NCI-H748 treated with DMSO at 0.1 percent for 48 hours (cell line): Measurements from ENCODE around the gene CDS2.

ENCODE experiments used
- DNase-seq: peaks from one replicate; lab custom pipeline; 2025; lab: John Stamatoyannopoulos, UW

CDS2 gene

DNA sequence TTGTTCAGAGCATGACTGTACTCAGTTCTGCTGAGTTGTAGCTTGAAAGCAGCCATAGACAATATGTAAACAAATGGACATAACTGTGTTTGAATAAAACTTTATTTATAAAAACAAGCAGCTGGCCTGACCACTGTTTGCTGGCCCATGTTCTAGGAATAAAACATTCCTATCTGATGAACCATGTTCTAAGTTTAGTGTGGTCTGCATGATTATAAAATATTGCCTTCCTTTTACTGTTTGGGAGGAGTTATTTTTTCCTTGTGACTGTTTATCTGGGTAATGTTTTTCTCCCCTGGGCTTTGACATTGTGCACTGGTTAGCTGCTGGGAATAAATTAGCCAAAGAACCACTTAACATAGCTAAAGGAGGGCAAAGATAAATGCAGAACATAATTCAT, 55.1 kb downstream of the CDS2 start:
- DNase-seq: no peak

DNA sequence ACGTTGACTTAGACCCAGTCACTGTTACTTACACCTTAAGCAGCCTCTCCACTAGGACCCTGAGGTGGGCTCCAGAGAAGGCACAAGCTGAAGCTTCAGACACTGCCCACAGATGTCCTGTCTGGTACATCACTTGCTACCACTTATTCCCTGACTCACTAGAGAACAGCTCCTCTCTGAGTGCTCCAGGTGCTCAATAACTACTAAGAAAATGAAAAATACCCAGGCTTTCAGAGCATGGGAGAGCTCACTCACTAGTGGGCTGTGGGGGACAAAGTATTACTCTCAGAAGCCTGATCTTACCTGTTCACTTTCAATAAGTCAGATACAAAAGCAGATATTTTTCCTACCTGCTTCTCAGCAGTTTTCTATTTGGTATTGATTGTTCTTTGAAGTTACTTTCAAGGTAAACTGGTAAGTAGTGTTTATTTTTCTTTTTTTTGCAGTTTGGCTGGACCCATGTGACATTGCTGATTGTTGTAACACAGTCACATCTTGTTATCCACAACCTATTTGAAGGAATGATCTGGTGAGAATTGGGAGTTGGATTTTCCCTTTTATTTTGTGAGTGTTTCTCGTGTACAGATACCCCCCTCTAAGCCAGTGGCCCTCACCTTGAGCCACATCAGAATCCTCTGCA, 55.9 kb downstream of the CDS2 start:
- no peak for DNase-seq

DNA sequence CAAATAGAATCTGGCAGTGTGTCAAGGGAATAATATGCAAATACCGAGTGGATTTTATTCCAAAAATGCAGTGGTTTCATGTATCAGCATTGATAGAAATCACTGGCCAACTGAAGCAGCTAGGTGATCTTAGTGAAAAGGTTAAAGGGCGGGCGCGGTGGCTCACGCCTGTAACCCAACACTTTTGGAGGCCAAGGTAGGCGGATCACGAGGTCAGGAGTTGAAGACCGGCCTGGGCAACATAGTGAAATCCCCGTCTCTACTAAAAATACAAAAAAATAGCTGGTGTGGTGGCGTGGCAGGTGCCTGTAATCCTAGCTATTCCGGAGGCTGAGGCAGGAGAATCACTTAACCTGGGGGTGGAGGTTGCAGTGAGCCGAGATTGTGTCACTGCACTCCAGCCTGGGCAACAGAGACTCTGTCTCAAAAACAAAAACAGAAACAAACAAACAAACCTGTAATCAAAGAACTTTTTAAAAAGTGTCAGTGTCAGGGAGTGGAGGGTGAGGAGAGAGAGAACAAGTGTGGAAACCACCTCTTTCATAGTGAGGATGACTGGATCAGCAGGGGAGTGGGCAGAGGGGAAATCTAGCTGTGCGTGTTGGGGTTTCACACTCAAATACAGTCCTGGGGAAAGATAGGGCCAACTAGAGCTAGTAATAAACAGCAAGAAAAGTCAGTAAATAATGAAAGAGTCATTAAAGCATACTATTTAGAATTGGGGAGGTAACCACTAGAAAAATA, 57.1 kb downstream of the CDS2 start:
- no peak for DNase-seq

DNA sequence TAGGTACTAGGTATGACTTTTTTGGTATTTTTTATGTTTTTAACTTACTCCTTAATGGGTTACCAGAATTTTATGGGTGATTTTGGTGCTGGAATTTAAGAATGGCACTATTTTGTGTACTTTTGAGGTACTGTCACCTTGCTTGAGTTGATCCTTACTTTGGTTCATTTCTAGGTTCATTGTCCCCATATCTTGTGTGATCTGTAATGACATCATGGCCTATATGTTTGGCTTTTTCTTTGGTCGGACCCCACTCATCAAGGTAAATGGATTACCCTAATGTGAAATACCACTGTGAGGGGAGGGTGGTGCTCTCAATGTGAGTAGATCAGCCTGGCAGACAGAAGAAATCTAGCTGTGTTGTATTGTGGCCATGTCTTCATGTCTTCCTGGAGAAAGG, 57.9 kb downstream of the CDS2 start:
- DNase-seq: no peak

DNA sequence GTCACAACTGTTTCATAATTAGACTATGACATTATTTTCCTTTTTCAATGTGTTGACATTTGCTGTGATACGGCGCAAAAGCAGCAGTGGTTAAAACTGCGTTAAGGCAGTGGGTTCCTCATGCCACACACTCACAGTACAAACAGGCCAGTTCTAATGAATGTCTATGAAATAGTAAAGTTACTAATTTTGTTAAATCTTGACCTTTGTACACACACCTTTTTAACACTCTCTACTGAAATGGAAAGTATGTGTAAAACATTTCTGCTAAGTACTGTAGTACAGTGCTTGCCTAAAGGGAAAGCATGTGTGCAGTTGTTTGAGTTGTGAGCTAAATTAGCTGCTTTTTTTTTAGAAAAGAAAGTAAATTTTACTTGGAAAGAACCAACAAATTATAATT, 60.3 kb downstream of the CDS2 start:
- no peak for DNase-seq

DNA sequence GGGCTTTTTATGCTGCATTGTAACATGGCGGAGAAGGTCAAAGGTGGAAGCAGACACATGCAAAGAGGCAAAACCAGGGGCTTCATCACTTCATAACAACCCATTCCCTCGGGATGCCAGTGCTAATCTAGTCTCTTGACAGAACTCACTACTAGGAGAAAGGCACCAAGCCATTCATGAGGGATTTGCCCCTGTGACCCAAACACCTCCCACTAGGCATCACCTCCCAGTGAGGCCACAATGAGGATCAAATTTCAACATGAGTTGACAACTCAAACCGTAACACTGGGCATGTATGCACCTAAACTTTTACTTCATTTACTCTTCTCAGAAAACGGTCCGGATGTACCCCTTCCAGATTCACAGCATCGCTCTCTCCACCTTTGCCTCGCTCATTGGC, 61.9 kb downstream of the CDS2 start:
- DNase-seq: no peak

DNA sequence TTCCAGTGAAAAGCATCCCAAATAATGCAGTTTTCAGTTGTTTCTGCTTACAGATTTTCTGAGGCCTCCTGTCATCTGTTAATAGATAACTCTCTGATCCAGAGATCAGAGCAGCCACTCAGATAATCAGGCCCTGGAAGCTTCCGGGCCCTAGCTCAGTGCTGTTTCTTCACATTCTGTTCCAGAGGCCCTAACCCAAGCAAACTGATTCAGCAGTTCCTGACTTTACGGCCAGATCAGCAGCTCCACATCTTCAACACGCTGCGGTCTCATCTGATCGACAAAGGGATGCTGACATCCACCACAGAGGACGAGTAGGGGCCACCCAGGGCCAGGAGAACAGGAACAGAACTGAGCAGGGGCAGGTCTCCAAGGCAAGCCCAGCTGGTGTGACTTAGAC, 63.1 kb downstream of the CDS2 start:
- no peak for DNase-seq

DNA sequence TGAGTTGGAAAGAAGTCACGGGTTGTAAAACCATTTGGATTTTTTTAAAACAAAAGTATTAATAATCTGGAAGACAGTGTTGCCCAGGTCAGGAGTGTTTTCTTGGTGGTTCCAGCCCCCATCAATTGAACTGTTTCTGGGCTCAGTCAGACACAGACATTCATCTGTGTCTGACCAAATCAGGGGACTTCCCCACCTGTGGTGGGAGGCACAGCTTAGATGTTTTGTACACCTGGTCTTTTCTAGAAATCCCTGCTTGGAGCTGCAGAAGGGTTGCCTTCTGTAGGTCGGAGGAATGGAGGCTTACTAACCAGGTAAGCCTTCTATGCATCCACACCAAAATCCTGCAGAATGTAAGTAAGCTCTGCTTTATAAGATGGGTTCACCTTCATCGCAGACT, 63.6 kb downstream of the CDS2 start:
- DNase-seq: no peak

DNA sequence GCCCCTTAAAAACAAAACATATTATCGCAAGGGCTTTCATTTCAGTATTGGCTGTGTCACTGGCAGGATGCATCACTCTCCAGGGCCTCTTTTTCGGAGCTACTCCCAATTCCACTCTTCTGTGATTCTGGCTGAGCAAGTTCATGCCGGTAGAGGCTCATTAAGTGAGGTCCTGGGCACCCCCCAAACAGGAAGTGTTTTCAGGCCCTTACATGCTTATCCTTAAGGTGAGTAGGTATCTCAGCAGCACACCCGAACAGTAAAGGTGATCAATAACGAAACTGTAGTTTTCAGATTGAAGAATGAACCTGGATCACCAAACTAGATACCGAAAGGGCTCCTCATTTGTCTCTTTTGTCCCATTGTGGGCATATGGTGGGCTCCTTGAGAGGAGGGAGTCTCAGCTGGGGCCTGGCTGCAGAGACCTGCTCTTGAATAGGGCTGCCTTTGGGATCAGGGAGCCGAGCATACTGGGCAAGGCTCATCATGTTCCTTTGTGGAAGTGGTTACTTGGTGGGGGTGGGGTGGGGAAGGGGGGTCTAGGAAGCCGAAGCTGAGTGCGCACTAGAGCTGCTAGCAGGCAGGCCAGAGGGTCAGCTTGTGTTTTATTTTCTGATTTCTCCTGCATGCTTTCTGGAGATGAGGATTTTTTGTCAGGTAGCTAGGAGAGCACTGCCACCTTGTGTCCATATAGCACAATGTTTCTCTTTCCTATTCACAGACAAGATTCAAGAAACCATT, 65.2 kb downstream of the CDS2 start:
- DNase-seq: peak; percentile 77

DNA sequence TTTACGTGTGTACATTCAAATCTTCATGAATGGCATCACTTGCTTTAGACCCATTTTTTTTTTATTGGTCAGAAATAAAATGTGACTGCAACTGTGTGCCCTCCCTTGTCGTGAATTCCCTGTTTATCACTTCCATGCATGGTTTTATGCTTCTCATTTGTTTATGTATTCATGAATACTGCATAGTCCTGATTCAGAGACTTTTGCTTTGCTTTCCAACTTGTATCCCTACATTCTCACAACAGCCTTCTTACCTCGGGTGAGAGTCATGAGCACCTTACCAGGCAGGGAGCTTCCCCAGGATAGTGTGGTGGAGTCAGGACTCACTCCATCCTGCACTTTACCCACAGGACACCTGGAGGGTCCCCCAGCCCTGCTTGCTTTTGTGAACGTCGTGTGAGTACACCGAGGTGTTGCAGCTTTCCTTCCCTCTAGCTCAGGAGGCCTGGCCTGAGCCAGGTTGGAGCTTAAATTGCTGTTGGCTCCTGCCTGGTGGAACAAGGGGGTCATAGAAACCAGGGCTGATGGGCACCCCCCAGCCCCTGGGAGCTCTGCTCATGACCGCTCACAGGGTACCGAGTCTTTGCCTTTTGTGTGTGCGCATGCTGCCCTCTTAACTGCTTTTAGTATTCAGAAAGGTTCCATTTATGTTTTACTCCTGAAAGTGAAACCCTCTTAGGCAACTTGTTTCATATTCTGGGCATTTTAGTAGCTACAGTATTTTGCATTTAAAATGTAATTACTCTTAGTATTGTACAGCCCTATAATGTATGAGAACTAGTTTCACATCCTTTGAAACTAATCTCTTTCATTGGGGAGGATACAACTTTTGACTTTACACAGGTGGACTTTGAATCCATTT, 66.0 kb downstream of the CDS2 start:
- DNase-seq: no peak

DNA sequence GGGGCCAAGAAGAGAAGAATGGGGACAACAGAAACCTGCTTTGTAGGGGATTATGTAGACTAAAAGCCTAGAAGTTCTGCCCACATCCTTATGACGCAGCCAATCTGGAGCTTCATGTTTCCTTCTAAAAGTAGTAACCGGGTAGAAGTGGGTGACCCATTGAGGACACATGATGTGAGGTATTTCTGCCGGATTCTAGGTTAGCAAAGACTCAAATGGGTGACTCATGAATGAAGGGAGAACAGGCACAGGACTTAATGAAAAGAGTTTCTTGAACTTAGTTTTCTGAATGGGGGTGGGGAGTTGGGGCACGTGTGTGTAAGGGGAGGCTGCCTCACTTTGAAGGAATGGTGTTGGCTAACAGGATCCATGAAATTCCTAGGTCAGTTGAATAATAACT, 68.8 kb downstream of the CDS2 start:
- no peak for DNase-seq

DNA sequence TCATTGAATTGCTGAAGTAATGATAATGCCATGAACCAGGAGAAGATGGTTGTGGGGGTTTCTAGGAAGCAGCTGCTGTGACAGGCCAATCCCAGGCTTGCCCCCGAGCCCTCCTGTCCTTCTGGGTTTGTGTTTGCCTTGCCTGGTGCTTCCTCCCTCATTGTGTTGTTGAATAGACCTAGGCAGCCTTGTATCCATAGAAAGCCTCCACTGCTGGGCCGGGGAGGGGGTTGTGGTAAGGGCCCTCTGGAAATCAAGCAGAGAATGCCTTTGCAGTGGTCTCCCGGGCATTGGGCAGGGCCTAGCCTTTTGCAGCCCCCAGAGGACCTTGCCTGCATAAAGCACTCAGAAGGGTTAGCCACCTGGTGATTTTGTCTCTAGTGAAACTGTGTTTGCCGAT, 69.3 kb downstream of the CDS2 start:
- DNase-seq: no peak

DNA sequence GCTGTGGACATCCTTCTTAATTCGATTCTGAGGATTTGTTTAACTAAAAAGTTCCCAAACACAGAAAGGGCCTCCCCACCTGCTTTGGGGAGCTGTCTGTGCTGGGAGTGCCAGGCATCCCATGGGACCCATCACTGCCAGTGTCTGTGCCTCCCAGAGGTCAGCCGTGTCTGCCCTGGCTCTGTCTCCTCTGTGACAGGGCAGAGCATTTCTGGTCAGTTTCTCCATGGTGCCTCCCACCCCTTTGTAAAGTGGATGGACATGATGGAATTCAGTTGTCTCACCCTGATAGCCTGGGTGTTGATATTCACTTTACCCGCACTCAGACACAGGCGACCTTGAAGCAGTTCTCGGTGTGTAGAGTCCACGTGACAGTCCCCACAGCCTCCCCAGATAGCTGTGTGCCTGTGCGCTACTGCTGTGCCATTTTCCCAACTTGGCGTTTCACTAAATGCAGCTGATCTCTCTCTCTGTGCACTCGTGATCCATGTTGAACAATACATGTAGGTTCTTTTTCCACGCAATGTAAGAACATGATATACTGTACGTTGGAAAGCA, 70.5 kb downstream of the CDS2 start:
- DNase-seq: no peak

DNA sequence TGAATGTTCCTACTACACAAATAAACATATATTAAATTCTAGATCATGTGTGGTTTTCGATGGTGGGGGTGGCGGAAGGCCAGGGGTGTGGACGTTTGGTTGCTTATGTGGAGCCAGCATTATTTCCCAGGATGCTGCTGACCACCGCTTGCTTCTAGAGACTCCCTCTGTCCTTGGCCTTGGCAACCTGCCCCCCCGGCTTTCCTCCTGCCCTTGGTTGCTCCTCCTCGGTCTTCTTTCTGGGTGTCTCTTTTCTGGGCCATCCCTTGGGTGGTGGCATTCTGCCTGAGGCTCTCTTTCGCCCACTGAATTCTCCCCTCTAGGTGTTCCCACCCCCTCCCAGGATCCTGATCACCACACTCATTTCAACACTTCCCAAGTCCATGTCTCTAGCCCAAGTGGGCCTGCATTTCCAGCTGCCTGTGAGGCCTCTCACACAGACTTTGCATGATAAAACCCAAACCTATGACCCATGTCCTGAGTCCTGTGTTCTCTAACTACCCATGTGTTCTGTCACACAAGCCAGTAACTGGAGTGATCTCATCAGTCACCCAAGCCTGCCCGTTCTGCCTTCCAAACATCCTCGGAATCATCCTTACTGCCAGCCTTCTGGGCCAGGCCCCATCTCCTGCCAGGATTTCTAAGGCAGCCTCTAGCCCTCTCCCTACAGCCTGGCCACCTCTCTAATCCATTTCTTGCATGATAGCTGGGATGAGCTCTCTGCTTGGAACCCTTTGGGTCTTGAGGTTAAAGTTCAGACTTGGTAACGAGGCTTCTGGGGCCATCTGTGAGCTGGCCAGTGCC, 71.2 kb downstream of the CDS2 start:
- DNase-seq: no peak

DNA sequence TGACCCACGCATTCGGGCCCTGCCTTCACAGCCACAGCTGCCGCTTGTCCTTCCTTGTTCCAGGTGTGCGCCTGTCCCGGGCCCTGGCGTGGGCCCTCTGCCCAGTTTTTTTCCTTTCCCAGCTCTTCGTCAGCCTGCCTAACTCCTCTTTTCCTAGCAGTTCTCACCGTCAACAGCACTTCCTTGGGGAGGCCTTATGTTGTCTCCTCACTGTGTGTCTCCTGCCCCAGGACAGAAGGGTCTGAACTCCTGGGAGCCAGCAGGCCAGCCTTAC, 71.8 kb downstream of the CDS2 start:
- no peak for DNase-seq

DNA sequence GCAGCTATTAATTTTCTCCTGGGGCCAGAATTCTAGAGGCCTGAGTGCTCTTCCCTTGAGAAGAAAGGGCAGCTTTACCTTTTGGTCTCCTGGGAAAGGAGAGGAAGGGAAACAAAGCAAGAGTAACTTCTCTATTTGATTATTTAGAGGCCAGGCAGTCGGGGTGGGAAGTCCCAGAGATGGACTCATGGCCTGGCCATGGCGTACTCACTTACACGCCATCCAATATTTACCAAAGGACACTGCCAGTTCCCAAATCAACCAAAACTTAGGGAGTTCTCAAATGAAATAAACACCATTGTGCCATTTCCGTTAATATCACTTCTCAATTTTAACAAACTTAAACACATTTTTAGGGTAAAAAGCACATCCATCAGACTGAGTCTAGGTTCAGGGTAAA, 76.6 kb downstream of the CDS2 start:
- DNase-seq: no peak

DNA sequence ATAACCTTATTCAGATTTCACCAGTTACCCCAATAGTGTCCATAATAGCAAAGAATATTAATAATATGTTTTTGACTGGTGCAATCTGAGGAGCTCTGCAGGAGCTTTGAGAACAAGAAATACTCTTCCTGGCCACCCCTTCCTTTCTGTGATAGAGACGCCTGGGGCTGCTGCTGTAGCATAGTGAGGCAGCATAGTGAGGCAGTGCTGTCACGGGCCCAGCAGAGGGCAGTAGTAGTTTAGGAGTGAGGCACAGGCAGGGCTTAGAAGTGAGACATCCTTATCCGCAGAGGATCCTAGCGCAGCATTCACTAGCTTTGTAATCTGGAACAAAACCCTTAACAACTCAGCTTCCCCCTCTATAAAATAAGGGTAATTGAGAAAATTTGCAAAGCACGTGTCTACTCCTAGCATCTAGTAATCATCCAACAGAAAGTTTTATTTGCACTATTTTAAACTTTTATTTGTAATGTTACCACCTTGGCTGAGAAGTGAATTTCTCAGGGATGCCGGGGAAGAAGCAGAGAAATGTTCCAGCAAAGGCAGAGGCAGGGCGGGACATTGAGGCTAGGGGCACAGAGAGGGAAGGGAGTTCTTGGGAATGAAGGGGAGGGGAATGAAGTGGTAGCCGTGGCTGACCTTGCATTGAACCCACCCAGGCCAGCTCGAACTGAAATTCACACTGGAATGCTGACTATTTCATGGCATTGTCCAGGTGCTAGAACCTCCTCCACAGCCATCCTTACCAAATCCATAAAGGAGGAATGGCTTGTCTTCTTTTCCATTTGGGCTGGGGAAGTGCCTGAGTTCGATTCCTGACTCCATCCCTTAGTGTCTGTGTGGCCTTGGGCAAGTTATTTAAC, 78.8 kb downstream of the CDS2 start:
- peak; percentile 90 for DNase-seq

DNA sequence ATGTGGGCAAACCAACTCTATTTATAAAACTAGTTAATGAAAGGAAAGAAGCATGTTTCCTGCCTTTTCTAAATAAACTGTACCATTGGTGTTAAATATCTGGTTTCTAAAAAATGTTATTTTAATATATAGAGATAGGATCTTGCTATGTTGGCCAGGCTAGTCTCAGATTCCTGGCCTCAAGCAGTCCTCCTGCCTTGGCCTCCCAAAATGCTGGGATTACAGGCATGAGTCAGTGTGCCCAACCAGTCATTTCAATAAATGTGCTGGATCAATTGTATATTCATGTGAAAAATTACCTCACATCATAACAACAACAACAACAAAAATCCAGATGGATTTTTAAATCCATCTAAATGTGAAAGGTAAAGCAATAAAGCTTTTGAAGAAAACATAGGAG, 80.3 kb downstream of the CDS2 start:
- no peak for DNase-seq

DNA sequence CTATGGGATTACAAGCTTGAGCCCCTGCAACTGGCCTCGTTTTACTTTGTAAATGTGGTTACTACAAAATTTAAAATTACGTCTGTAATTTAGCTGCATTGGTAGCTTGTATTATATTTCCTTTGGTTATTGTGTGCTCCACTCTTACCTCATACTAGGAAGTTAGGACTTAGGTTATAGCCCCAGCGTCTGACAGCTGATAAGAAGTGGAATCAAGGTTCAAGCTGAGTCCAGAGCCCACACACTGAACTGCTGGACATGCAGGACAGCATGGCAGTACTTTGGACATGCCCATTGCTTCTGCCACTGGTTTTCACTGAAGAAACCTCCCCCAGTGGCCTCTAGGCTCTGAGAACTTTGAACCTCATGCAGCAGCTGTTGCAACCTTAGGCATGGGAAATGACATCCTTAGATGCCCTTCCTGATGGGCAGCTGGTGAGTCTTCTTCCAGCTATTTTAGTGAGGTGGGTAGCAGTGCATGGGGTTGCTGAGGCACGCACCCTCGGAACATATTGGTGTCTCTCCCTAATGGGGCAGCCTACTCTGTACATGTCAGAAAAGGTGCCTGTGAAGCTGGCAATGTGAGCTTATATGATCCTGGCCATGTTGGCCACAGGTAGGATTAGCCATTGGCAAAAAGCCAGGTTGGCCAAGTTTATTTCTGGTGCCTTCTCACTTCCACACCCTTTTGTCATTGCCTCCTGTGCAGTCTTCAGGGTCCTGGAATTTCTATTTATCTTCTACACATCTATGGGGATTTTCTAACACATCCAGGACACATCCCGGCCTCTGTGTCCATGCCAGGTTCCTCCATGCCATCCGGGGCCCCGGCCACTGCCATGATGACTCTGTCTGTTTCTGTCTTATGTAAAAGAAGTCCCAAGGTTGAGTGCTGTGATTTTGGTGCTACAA, 85.3 kb downstream of the CDS2 start:
- no peak for DNase-seq
